22Rv1 (cell line): Measurements from ENCODE around the gene IP6K3.

Experiments
- H3K27ac ChIP-seq: fragments of 450-650 bp; 2 replicates; pipeline ENCODE4 v1.5.1; 2017
- CTCF ChIP-seq: fragments of 450-650 bp; IDR thresholded peaks from 2 replicates; pipeline ENCODE4 v1.5.1; 2017; ENCODE audit warnings: mild to moderate bottlenecking
- ZFX ChIP-seq: fragments of 450-650 bp; IDR thresholded peaks from 2 replicates; pipeline ENCODE4 v1.6.1; 2017; ENCODE audit warnings: antibody characterized with exemption, borderline replicate concordance

Gene IP6K3

DNA sequence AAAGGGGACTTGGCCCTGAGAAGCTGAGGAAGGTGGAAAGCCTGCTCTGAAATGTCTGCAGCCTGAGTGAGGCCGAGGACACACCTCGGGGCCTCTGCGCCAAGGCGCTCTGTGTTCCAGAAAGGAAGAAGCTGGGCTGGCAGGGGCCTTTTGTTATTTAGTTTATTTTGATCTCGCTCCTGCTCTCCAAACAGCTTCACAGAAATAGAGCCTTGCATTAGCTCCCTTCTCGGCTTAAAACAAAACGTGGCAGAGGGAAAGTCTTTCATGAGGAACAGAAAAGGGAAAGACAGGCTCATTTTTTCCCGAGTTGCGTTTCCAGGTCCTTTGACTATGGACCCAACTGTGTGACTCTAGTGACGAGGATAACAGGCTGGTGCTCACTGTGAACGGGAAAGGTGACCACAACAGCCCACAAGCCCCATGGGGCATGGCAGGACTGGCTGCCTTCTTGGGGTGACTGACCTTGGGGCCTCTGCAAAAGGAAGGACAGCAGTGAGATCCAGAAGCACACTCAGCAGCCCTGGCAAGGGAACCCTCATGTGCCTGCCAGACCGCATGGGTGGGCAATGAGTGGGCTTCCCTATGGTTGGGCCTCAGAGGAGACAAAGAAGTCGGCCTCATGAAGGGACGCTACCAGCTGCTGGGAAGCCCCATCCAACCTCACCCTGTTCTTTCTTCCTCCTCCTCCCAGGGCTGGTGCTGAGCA is 23.6 kb upstream of the IP6K3 start:
- no peak overlapping the region for H3K27ac ChIP-seq
- no peak for TF ChIP-seq ZFX
- TF ChIP-seq CTCF = no peak

GRCh38 chr6:33769248-33769821 is 22.6 kb upstream of the IP6K3 start:
- TF ChIP-seq ZFX (no peak), CTCF (no peak)
- no peak overlapping the region for H3K27ac ChIP-seq

GRCh38 chr6:33768644-33769120 is 22.0 kb upstream of the IP6K3 start:
- TF ChIP-seq ZFX (no peak), CTCF (peak; percentile 96)
- no peak overlapping the region for H3K27ac ChIP-seq

- TF ChIP-seq CTCF (no peak), ZFX (no peak)
- no peak overlapping the region for H3K27ac ChIP-seq
Observed at GRCh38 chr6:33766921-33767907, 20.5 kb upstream of the IP6K3 start.

GRCh38 chr6:33765368-33765767 is 18.7 kb upstream of the IP6K3 start:
- no peak overlapping the region for H3K27ac ChIP-seq

DNA sequence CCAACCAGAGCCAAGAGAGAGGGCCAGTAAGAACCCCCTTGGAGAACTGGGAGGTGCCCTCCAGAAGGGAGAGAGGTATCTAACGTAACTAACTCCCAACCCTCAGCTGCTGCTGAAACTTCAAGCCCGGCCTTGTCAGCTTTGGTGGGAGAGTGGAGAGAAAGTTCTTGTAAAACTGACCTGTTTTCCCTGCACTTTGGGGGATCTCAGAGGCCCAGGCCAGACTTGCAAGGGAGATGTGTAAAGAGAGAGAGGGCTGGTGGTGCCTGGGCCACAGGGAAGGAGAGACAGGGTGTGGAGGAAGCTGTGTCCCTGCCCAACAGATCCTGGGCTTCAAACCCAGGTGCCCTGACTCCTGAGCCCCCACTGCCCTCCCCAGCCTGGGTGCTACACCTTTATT is 17.3 kb upstream of the IP6K3 start:
- TF ChIP-seq ZFX = no peak
- TF ChIP-seq CTCF = no peak

More at GRCh38 chr6:33765368-33765767, 18.7 kb upstream of the IP6K3 start:
- TF ChIP-seq CTCF (no peak), ZFX (no peak)

More for the DNA sequence above, 17.3 kb upstream of the IP6K3 start:
- no peak overlapping the region for H3K27ac ChIP-seq
